Activated B cell treated with CpG ODN at 0.5 μM for 24 hours (primary cell): Measurements from ENCODE around the gene ICAM2. TPM values are rescaled to one million over a fixed set of nuclear protein-coding genes. Genes with fewer than 3 reads are reported as not detected.
A peak's percentile ranks its signal among the peaks of the same experiment; 100 is the strongest.

ENCODE experiments used
- ATAC-seq: fragments of 200-7000 bp; cut with Tn5 transposase; one replicate; pipeline ENCODE4 v1.10.0; 2021; ENCODE audit warnings: low read depth, mild to moderate bottlenecking, moderate library complexity
- CTCF ChIA-PET: fragments of 350-600 bp; sonication (Branson Sonifier 250); formaldehyde crosslinking; loops from one replicate; lab custom pipeline; 2021; ENCODE audit warnings: antibody characterized with exemption; lab: Charles Lee
- POLR2A ChIA-PET: fragments of 350-600 bp; sonication (Branson Sonifier 250); formaldehyde crosslinking; loops from one replicate; lab custom pipeline; 2021; ENCODE audit warnings: antibody characterized with exemption; lab: Charles Lee
- DNase-seq: peaks from one replicate; pipeline ENCODE4 v3.0.0; 2022
- H3K27ac Mint-ChIP-seq: one replicate; pipeline ENCODE4 v1.8.0; 2020; ENCODE audit warnings: mixed read lengths
- H3K27me3 Mint-ChIP-seq: one replicate; pipeline ENCODE4 v1.8.0; 2021; ENCODE audit warnings: mixed read lengths
- H3K36me3 Mint-ChIP-seq: one replicate; pipeline ENCODE4 v1.8.0; 2021; ENCODE audit warnings: low read depth, mixed read lengths
- H3K4me1 Mint-ChIP-seq: one replicate; pipeline ENCODE4 v1.8.0; 2021; ENCODE audit warnings: mixed read lengths
- H3K4me3 Mint-ChIP-seq: one replicate; pipeline ENCODE4 v1.8.0; 2020; ENCODE audit warnings: mild to moderate bottlenecking, mixed read lengths
- H3K9me3 Mint-ChIP-seq: one replicate; pipeline ENCODE4 v1.8.0; 2020; ENCODE audit warnings: mixed read lengths
- CTCF ChIP-seq: fragments of 200-600 bp; IDR thresholded peaks from one replicate; pipeline ENCODE4 v1.8.0; 2022; ENCODE audit warnings: antibody characterized with exemption, mild to moderate bottlenecking
- intact Hi-C: fragments of 100-400 bp; cut with micrococcal nuclease; formaldehyde crosslinking; loops from one replicate; pipeline ENCODE4 v1.15.1; 2024
- total RNA-seq: library from RNA; stranded (reverse); gene quantifications from 2 replicates; pipeline ENCODE4 v1.2.3, GENCODE V29; 2022

Gene ICAM2
- total RNA-seq, 1 donor from 2014 or later, result 44.5 TPM

DNA sequence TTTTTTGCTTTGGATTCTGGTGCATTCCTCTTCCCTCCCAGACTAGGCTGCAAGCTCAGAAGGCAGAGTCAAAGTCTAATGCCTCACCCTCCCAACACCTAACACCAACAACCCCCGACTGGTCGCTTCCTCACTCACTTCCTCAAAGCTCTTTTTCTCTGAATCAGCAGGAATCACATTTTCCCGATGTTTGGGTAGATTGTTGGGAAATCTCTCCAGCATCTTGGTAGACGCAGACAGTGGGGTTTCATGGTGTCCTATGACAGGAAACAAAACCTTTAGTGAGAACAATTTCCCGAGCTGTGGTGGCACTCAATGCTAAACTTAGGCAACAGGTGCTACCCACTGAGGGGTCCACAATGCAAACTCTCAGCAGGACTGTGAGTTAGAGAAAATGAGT is 39.9 kb upstream of the ICAM2 start:
- Mint-ChIP-seq H3K4me1 (peaks cover 27% of the 10 kb centered on the region), H3K4me3 (no peak overlapping the region), H3K27ac (no peak overlapping the region), H3K27me3 (no peaks in the 10 kb centered on the region), H3K36me3 (no peaks in the 10 kb centered on the region), H3K9me3 (no peaks in the 10 kb centered on the region)
- TF ChIP-seq CTCF, result no peak
- ATAC-seq, result no peak
- DNase-seq, result no peak
- ChIA-PET CTCF (interaction anchor here (1.2 kb wide), 1 partner anchor 73 kb away, joined by 3 read pairs; no protein-coding TSS in a partner anchor), POLR2A (no interaction called here)
- intact Hi-C loops, result no loop called here

- Mint-ChIP-seq H3K27ac (no peak overlapping the region), H3K9me3 (no peaks in the 10 kb centered on the region), H3K4me3 (no peak overlapping the region), H3K27me3 (no peaks in the 10 kb centered on the region), H3K4me1 (peaks cover 27% of the 10 kb centered on the region), H3K36me3 (peaks cover 2% of the 10 kb centered on the region)
- DNase-seq (no peak), ATAC-seq (no peak)
- POLR2A ChIA-PET, result interaction anchor here (0.7 kb wide), 1 partner anchor 86 kb away, joined by 5 read pairs; no protein-coding TSS in a partner anchor
- CTCF ChIA-PET, result interaction anchor here (1.2 kb wide), 1 partner anchor 74 kb away, joined by 3 read pairs; no protein-coding TSS in a partner anchor
- no peak for TF ChIP-seq CTCF
- intact Hi-C loops, result no loop called here
Measured at GRCh38 chr17:64059756-64060155, 39.3 kb upstream of the ICAM2 start.

- no peak for DNase-seq
- no peak overlapping the region for H3K4me3 Mint-ChIP-seq
- ChIA-PET POLR2A (no interaction called here), CTCF (interaction anchor here (0.7 kb wide), 1 partner anchor 72 kb away, joined by 4 read pairs; the partner anchor contains the start of gene ERN1)
- no peak for ATAC-seq
- no peak overlapping the region for H3K27ac Mint-ChIP-seq
- H3K36me3 Mint-ChIP-seq, result peaks cover 5% of the 10 kb centered on the region
- intact Hi-C loops, result no loop called here
- no peaks in the 10 kb centered on the region for H3K9me3 Mint-ChIP-seq
- no peak for TF ChIP-seq CTCF
- H3K4me1 Mint-ChIP-seq, result peaks cover 24% of the 10 kb centered on the region
- H3K27me3 Mint-ChIP-seq, result no peaks in the 10 kb centered on the region
Measured at GRCh38 chr17:64058621-64059020, 38.2 kb upstream of the ICAM2 start.

GRCh38 chr17:64057701-64058263 is 37.3 kb upstream of the ICAM2 start:
- Mint-ChIP-seq H3K27ac (no peak overlapping the region), H3K27me3 (no peaks in the 10 kb centered on the region), H3K4me3 (no peak overlapping the region), H3K9me3 (no peaks in the 10 kb centered on the region), H3K36me3 (peaks cover 7% of the 10 kb centered on the region), H3K4me1 (peaks cover 15% of the 10 kb centered on the region)
- ATAC-seq (no peak), DNase-seq (no peak)
- ChIA-PET CTCF (no interaction called here), POLR2A (interaction anchor here (0.6 kb wide), 1 partner anchor 75 kb away, joined by 5 read pairs; no protein-coding TSS in a partner anchor)
- intact Hi-C loops, result no loop called here
- TF ChIP-seq CTCF, result no peak

- ATAC-seq, result peak; percentile 90
- ChIA-PET CTCF (interaction anchor here (1.0 to 1.3 kb wide), 3 partner anchors 18 to 77 kb away, joined by 5 to 6 read pairs (median 5); no protein-coding TSS in a partner anchor), POLR2A (interaction anchor here (0.6 to 1.5 kb wide), 4 partner anchors 18 to 392 kb away, joined by 3 to 8 read pairs (median 4); partner anchors contain the start of gene ERN1)
- no peaks in the 10 kb centered on the region for H3K9me3 Mint-ChIP-seq
- H3K4me3 Mint-ChIP-seq, result no peak overlapping the region
- DNase-seq, result no peak
- H3K27me3 Mint-ChIP-seq, result no peaks in the 10 kb centered on the region
- TF ChIP-seq CTCF, result no peak
- peaks cover 13% of the 10 kb centered on the region for H3K4me1 Mint-ChIP-seq
- peaks cover 9% of the 10 kb centered on the region for H3K36me3 Mint-ChIP-seq
- H3K27ac Mint-ChIP-seq, result peak overlapping the region; percentile 51
- intact Hi-C loops, result loop anchor here (1.0 kb wide), 1 partner anchor 74 kb away; the partner anchor contains the start of gene ERN1
Measured at GRCh38 chr17:64056269-64057005, 36.0 kb upstream of the ICAM2 start.
